CD4-positive, alpha-beta T cell treated with Interleukin-17A for 1 hour (primary cell): ENCODE results near the gene ROBO2.

ENCODE experiments used
- DNase-seq: peaks from one replicate; pipeline ENCODE4 v3.0.0-alpha.2; 2020

The ROBO2 gene

GRCh38 chr3:77039606-77040171 lies at the start of gene ROBO2:
Gene ROBO2, plus strand, starts transcription at chr3:77040099. Its CDS starts 687 bp downstream, at chr3:77040786.
- no peak for DNase-seq

- no peak for DNase-seq
These were observed 49.3 kb upstream of the ROBO2 start for GRCh38 chr3:76990606-76991005.

- no peak for DNase-seq
These were observed 48.7 kb upstream of the ROBO2 start for GRCh38 chr3:76991165-76991564.

GRCh38 chr3:76997733-76998132 lies 42.2 kb upstream of the ROBO2 start:
- no peak for DNase-seq

GRCh38 chr3:76998555-76998954 lies 41.3 kb upstream of the ROBO2 start:
- no peak for DNase-seq

- DNase-seq: no peak
These were observed 38.7 kb upstream of the ROBO2 start for GRCh38 chr3:77001062-77001701.

- DNase-seq: no peak
These were observed 25.7 kb upstream of the ROBO2 start for GRCh38 chr3:77014226-77014625.

GRCh38 chr3:77025471-77025870 lies 14.4 kb upstream of the ROBO2 start:
- DNase-seq: no peak

- DNase-seq: no peak
These were observed 12.8 kb upstream of the ROBO2 start for GRCh38 chr3:77026904-77027634.

GRCh38 chr3:77028005-77028404 lies 11.9 kb upstream of the ROBO2 start:
- DNase-seq: no peak

- no peak for DNase-seq
These were observed 1.4 kb upstream of the ROBO2 start for GRCh38 chr3:77038468-77038929.

GRCh38 chr3:77038930-77039605 lies 831 bp upstream of the ROBO2 start:
- no peak for DNase-seq

GRCh38 chr3:77040216-77040615 lies 317 bp downstream of the ROBO2 start:
- no peak for DNase-seq

- DNase-seq: no peak
These were observed 1.2 kb downstream of the ROBO2 start for GRCh38 chr3:77040926-77041722.

- DNase-seq: no peak
These were observed 1.9 kb downstream of the ROBO2 start for GRCh38 chr3:77041811-77042210.

- no peak for DNase-seq
These were observed 2.4 kb downstream of the ROBO2 start for GRCh38 chr3:77042343-77042742.

- no peak for DNase-seq
These were observed 3.0 kb downstream of the ROBO2 start for GRCh38 chr3:77042882-77043281.

GRCh38 chr3:77045686-77046085 lies 5.8 kb downstream of the ROBO2 start:
- no peak for DNase-seq

GRCh38 chr3:77048186-77048585 lies 8.3 kb downstream of the ROBO2 start:
- no peak for DNase-seq

GRCh38 chr3:77051591-77051990 lies 11.7 kb downstream of the ROBO2 start:
- DNase-seq: no peak

- DNase-seq: no peak
These were observed 12.2 kb downstream of the ROBO2 start for GRCh38 chr3:77052051-77052501.
